Liver (tissue), 9 donors: Measurements from ENCODE around the gene GLP1R. TPM values are rescaled to one million over a fixed set of nuclear protein-coding genes. Genes with fewer than 3 reads are reported as not detected.

Experiments used
- DNase-seq: peaks from one replicate; pipeline ENCODE4 v3.0.0-alpha.2; 2017; ENCODE audit warnings: low spot score
- H3K27ac ChIP-seq, 2 donors: one replicate each; pipeline ENCODE4 v1.7.0; 2013; ENCODE audit warnings: inconsistent platforms in 2 of 2, low read length in 2 of 2, control low read depth in 1 of 2, low read depth in 1 of 2, mild to moderate bottlenecking in 1 of 2
- H3K27me3 ChIP-seq, 4 donors: one replicate each; pipeline versions ENCODE4 v1.6.1 to v1.7.0; 2013; ENCODE audit warnings: low read length in 3 of 4, inconsistent platforms in 1 of 4, mild to moderate bottlenecking in 1 of 4, moderate library complexity in 1 of 4; ENCODE audit not compliant: control insufficient read depth in 4 of 4, insufficient read depth in 4 of 4
- H3K36me3 ChIP-seq, 4 donors: one replicate each; pipeline versions ENCODE4 v1.6.1 to v1.7.0; 2013; ENCODE audit warnings: low read length in 3 of 4, mild to moderate bottlenecking in 3 of 4, low read depth in 1 of 4, moderate library complexity in 1 of 4; ENCODE audit not compliant: control insufficient read depth in 4 of 4, insufficient read depth in 3 of 4
- H3K4me1 ChIP-seq, 4 donors: one replicate each; pipeline versions ENCODE4 v1.6.1 to v1.7.0; 2013; ENCODE audit warnings: low read length in 3 of 4, mild to moderate bottlenecking in 3 of 4, moderate library complexity in 1 of 4; ENCODE audit not compliant: control insufficient read depth in 4 of 4, insufficient read depth in 4 of 4
- H3K4me3 ChIP-seq, 3 donors: one replicate each; pipeline versions ENCODE4 v1.6.1 to v1.7.0; 2013; ENCODE audit warnings: low read length in 3 of 3, control low read depth in 1 of 3, low read depth in 1 of 3, mild to moderate bottlenecking in 1 of 3
- H3K9ac ChIP-seq, 2 donors: one replicate each; pipeline ENCODE4 v1.7.0; 2013; ENCODE audit warnings: low read length in 2 of 2, mild to moderate bottlenecking in 2 of 2, moderate library complexity in 2 of 2, control low read depth in 1 of 2, low read depth in 1 of 2
- H3K9me3 ChIP-seq, 4 donors: one replicate each; pipeline versions ENCODE4 v1.6.1 to v1.7.0; 2013; ENCODE audit warnings: low read length in 3 of 4; ENCODE audit not compliant: control insufficient read depth in 4 of 4
- EGR1 ChIP-seq, 2 donors: IDR thresholded peaks; 2 replicates each; pipeline ENCODE4 v1.6.1; 2016 to 2018; ENCODE audit warnings: antibody characterized with exemption in 2 of 2, low read depth in 2 of 2
- FOXA2 ChIP-seq: IDR thresholded peaks from 2 replicates; pipeline ENCODE4 v1.6.1; 2016; ENCODE audit warnings: antibody characterized with exemption
- JUND ChIP-seq, 2 donors: IDR thresholded peaks; 2 replicates each; pipeline ENCODE4 v1.6.1; 2016; ENCODE audit warnings: antibody characterized with exemption in 2 of 2
- RXRA ChIP-seq, 2 donors: IDR thresholded peaks; 2 replicates each; pipeline ENCODE4 v1.6.1; 2017 to 2018; ENCODE audit warnings: antibody characterized with exemption in 2 of 2, mild to moderate bottlenecking in 1 of 2
- SP1 ChIP-seq: IDR thresholded peaks from 2 replicates; pipeline ENCODE4 v1.6.1; 2018; ENCODE audit warnings: antibody characterized with exemption, mild to moderate bottlenecking
- TAF1 ChIP-seq: conservative IDR thresholded peaks from 2 replicates; pipeline ENCODE4 v1.6.1; 2016; ENCODE audit warnings: antibody characterized with exemption, mild to moderate bottlenecking
- YY1 ChIP-seq: IDR thresholded peaks from 2 replicates; pipeline ENCODE4 v1.6.1; 2016; ENCODE audit warnings: antibody characterized with exemption, mild to moderate bottlenecking
- WGBS: extraction: QIAGEN DNeasy Blood & Tissue Kit; methylation state at CpG from one replicate; pipeline ENCODE4 v1.1.7; 2013; 5-methylcytosine and 5-hydroxymethylcytosine counted together
- polyA plus RNA-seq, 2 donors: library from polyadenylated mRNA; stranded (reverse) in 1 of 2; unstranded in 1 of 2; fragments of 200-250 nt in 1 of 2; fragments of >200 nt in 1 of 2; fragmentation: Nextera tagmentation in 1 of 2; extraction: Ambion mirVana in 1 of 2; gene quantifications; one replicate each; pipeline versions ENCODE4 v1.2.1 to v1.2.3, GENCODE V29; 2013 to 2015
- total RNA-seq, 2 donors: library from RNA; depleted of rRNA; stranded (reverse); fragments of >200 nt; gene quantifications; one replicate each; pipeline ENCODE4 v1.2.3, GENCODE V29; 2014
- TF ChIP-seq, protein P1 (sequence below): IDR thresholded peaks from 2 replicates; pipeline ENCODE4 v1.6.1; 2016; ENCODE audit warnings: antibody characterized with exemption, mild to moderate bottlenecking
- TF ChIP-seq, protein P2 (sequence below): fragments of 150-350 bp; IDR thresholded peaks from 2 replicates; pipeline ENCODE4 v1.5.1; 2017; ENCODE audit warnings: improper control_type of control experiment, low read depth, low read length; ENCODE audit not compliant: missing input control
- TF ChIP-seq, protein P3 (sequence below): IDR thresholded peaks from 2 replicates; pipeline ENCODE4 v1.6.1; 2016; ENCODE audit warnings: antibody characterized with exemption
- donor health status: healthy.
- donor health status: healthy.
- donor health status: healthy.
- donor health status: healthy.
- donor health status: healthy.

Gene GLP1R
- total and polyA plus RNA-seq, 4 donors: not detected

DNA sequence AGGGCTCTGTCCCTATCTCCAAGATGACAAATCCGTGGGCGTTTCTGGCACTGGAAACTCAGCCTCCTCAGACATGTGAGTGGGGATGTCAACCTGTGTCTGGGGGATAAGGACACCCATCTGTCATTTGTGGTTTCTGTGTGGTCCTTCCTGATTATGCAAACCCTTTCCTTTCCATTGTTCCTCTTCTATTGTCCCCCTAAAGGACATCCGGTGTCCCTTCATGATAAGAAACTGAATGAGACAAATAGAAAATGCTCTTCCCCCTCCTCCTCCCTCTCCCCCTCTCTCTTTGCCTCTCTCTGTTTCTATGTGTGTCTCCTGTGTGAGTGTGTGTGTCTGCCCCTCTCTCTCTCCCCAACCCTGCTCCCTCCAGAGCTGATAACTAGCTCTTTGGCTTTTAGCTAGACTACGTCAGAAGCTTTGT, 11.5 kb upstream of the GLP1R start:
- Histone ChIP-seq H3K36me3 (no peaks in the 10 kb centered on the region), H3K9ac (no peak overlapping the region), H3K4me1 (no peaks in the 10 kb centered on the region), H3K27me3 (peaks cover 0 to 5% (median 3%) of the 10 kb centered on the region in 4 donors), H3K27ac (no peak overlapping the region), H3K9me3 (peaks cover 0 to 4% (median 0%) of the 10 kb centered on the region in 4 donors), H3K4me3 (no peak overlapping the region)
- WGBS: 38% methylated on average over 4 of the region's 4 CpGs
- DNase-seq: no peak
- TF ChIP-seq, protein P1, sequence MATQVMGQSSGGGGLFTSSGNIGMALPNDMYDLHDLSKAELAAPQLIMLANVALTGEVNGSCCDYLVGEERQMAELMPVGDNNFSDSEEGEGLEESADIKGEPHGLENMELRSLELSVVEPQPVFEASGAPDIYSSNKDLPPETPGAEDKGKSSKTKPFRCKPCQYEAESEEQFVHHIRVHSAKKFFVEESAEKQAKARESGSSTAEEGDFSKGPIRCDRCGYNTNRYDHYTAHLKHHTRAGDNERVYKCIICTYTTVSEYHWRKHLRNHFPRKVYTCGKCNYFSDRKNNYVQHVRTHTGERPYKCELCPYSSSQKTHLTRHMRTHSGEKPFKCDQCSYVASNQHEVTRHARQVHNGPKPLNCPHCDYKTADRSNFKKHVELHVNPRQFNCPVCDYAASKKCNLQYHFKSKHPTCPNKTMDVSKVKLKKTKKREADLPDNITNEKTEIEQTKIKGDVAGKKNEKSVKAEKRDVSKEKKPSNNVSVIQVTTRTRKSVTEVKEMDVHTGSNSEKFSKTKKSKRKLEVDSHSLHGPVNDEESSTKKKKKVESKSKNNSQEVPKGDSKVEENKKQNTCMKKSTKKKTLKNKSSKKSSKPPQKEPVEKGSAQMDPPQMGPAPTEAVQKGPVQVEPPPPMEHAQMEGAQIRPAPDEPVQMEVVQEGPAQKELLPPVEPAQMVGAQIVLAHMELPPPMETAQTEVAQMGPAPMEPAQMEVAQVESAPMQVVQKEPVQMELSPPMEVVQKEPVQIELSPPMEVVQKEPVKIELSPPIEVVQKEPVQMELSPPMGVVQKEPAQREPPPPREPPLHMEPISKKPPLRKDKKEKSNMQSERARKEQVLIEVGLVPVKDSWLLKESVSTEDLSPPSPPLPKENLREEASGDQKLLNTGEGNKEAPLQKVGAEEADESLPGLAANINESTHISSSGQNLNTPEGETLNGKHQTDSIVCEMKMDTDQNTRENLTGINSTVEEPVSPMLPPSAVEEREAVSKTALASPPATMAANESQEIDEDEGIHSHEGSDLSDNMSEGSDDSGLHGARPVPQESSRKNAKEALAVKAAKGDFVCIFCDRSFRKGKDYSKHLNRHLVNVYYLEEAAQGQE: no peak
- TF ChIP-seq FOXA2: no peak
- no peak for TF ChIP-seq RXRA (IDR thresholded peaks at IDR 0.05)
- TF ChIP-seq SP1: no peak
- TF ChIP-seq TAF1: no peak
- TF ChIP-seq YY1: no peak
- TF ChIP-seq, protein P2, sequence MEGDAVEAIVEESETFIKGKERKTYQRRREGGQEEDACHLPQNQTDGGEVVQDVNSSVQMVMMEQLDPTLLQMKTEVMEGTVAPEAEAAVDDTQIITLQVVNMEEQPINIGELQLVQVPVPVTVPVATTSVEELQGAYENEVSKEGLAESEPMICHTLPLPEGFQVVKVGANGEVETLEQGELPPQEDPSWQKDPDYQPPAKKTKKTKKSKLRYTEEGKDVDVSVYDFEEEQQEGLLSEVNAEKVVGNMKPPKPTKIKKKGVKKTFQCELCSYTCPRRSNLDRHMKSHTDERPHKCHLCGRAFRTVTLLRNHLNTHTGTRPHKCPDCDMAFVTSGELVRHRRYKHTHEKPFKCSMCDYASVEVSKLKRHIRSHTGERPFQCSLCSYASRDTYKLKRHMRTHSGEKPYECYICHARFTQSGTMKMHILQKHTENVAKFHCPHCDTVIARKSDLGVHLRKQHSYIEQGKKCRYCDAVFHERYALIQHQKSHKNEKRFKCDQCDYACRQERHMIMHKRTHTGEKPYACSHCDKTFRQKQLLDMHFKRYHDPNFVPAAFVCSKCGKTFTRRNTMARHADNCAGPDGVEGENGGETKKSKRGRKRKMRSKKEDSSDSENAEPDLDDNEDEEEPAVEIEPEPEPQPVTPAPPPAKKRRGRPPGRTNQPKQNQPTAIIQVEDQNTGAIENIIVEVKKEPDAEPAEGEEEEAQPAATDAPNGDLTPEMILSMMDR: no peak
- TF ChIP-seq, protein P3, sequence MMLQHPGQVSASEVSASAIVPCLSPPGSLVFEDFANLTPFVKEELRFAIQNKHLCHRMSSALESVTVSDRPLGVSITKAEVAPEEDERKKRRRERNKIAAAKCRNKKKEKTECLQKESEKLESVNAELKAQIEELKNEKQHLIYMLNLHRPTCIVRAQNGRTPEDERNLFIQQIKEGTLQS: no peak
- TF ChIP-seq EGR1 (IDR thresholded peaks at IDR 0.05; ENCODE audit: low read depth in 2 of 2): no peak
- no peak for TF ChIP-seq JUND (IDR thresholded peaks at IDR 0.05)

DNA sequence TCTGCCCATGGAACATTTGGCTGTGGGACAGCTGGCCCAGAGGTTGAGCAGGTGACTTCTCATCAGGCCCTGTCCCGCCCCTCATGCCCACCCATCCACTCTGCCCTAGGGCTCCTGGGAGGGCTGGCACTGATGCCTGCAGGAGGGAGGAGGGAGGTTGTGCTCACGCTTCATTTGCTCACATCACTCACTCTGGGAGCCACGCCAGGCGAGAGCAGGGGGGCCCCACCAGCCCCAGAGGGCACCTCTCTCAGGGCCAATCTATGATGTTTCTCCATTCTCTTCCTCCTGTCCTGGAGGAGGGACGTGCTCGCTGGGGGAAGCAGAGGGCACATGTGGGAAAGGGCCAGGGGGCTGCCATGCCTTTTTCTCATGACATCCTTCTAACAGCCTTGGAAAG, 10.9 kb upstream of the GLP1R start:
- Histone ChIP-seq H3K9ac (no peak overlapping the region), H3K9me3 (peaks cover 0 to 4% (median 0%) of the 10 kb centered on the region in 4 donors), H3K27ac (no peak overlapping the region), H3K27me3 (peaks cover 0 to 5% (median 3%) of the 10 kb centered on the region in 4 donors), H3K36me3 (no peaks in the 10 kb centered on the region), H3K4me3 (no peak overlapping the region), H3K4me1 (no peaks in the 10 kb centered on the region)
- TF ChIP-seq JUND (IDR thresholded peaks at IDR 0.05) (no peak), TAF1 (no peak)
- TF ChIP-seq, protein P2: no peak
- WGBS: 65% methylated on average over 6 of the region's 6 CpGs
- DNase-seq: no peak
